ENCODE results near the gene ALDH18A1.

DNA sequence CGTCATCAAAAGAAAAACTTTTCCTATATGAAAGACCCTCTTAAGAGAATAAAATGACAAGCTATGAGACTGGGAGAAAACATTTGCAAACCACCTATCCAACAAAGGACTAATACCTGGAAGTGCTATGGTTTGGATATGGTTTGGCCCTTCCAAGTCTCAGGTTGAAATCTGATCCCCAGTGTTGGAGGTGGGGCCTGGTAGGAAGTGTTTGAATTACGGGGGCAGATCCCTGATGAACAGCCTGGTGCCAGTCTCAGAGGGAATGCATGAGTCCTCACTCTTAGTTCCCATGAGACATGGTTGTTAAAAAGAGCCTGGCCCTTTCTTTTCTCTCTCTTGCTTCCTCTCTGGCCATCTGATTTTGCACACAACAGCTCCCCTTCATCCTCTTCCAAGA, 6.3 kb downstream of the ALDH18A1 start:
- TF ChIP-seq, protein P1, sequence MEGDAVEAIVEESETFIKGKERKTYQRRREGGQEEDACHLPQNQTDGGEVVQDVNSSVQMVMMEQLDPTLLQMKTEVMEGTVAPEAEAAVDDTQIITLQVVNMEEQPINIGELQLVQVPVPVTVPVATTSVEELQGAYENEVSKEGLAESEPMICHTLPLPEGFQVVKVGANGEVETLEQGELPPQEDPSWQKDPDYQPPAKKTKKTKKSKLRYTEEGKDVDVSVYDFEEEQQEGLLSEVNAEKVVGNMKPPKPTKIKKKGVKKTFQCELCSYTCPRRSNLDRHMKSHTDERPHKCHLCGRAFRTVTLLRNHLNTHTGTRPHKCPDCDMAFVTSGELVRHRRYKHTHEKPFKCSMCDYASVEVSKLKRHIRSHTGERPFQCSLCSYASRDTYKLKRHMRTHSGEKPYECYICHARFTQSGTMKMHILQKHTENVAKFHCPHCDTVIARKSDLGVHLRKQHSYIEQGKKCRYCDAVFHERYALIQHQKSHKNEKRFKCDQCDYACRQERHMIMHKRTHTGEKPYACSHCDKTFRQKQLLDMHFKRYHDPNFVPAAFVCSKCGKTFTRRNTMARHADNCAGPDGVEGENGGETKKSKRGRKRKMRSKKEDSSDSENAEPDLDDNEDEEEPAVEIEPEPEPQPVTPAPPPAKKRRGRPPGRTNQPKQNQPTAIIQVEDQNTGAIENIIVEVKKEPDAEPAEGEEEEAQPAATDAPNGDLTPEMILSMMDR (optimal IDR thresholded peaks at IDR 0.05 in 1 of 3, IDR thresholded peaks at IDR 0.05 in 1 of 3, conservative IDR thresholded peaks at IDR 0.05 in 1 of 3; ENCODE audit: extremely low read depth in 1 of 3, insufficient read depth in 2 of 3, low read length in 3 of 3): no peak
- TF ChIP-seq EZH2 (IDR thresholded peaks at IDR 0.05; ENCODE audit: low read length): no peak
